Liver (tissue), 9 donors: ENCODE measurements around the gene PPP1R3G. TPM values are rescaled to one million over a fixed set of nuclear protein-coding genes. Genes with fewer than 3 reads are reported as not detected.

ENCODE experiments used
- DNase-seq: peaks from one replicate; pipeline ENCODE4 v3.0.0-alpha.2; 2017; ENCODE audit warnings: low spot score
- H3K27ac ChIP-seq, 2 donors: one replicate each; pipeline ENCODE4 v1.7.0; 2013; ENCODE audit warnings: inconsistent platforms in 2 of 2, low read length in 2 of 2, control low read depth in 1 of 2, low read depth in 1 of 2, mild to moderate bottlenecking in 1 of 2
- H3K27me3 ChIP-seq, 4 donors: one replicate each; pipeline versions ENCODE4 v1.6.1 to v1.7.0; 2013; ENCODE audit warnings: low read length in 3 of 4, inconsistent platforms in 1 of 4, mild to moderate bottlenecking in 1 of 4, moderate library complexity in 1 of 4; ENCODE audit not compliant: control insufficient read depth in 4 of 4, insufficient read depth in 4 of 4
- H3K36me3 ChIP-seq, 4 donors: one replicate each; pipeline versions ENCODE4 v1.6.1 to v1.7.0; 2013; ENCODE audit warnings: low read length in 3 of 4, mild to moderate bottlenecking in 3 of 4, low read depth in 1 of 4, moderate library complexity in 1 of 4; ENCODE audit not compliant: control insufficient read depth in 4 of 4, insufficient read depth in 3 of 4
- H3K4me1 ChIP-seq, 4 donors: one replicate each; pipeline versions ENCODE4 v1.6.1 to v1.7.0; 2013; ENCODE audit warnings: low read length in 3 of 4, mild to moderate bottlenecking in 3 of 4, moderate library complexity in 1 of 4; ENCODE audit not compliant: control insufficient read depth in 4 of 4, insufficient read depth in 4 of 4
- H3K4me3 ChIP-seq, 3 donors: one replicate each; pipeline versions ENCODE4 v1.6.1 to v1.7.0; 2013; ENCODE audit warnings: low read length in 3 of 3, control low read depth in 1 of 3, low read depth in 1 of 3, mild to moderate bottlenecking in 1 of 3
- H3K9ac ChIP-seq, 2 donors: one replicate each; pipeline ENCODE4 v1.7.0; 2013; ENCODE audit warnings: low read length in 2 of 2, mild to moderate bottlenecking in 2 of 2, moderate library complexity in 2 of 2, control low read depth in 1 of 2, low read depth in 1 of 2
- H3K9me3 ChIP-seq, 4 donors: one replicate each; pipeline versions ENCODE4 v1.6.1 to v1.7.0; 2013; ENCODE audit warnings: low read length in 3 of 4; ENCODE audit not compliant: control insufficient read depth in 4 of 4
- CTCF ChIP-seq: fragments of 150-350 bp; IDR thresholded peaks from 2 replicates; pipeline ENCODE4 v1.5.1; 2017; ENCODE audit warnings: improper control_type of control experiment, low read depth, low read length; ENCODE audit not compliant: missing input control
- EGR1 ChIP-seq, 2 donors: IDR thresholded peaks; 2 replicates each; pipeline ENCODE4 v1.6.1; 2016 to 2018; ENCODE audit warnings: antibody characterized with exemption in 2 of 2, low read depth in 2 of 2
- FOXA2 ChIP-seq: IDR thresholded peaks from 2 replicates; pipeline ENCODE4 v1.6.1; 2016; ENCODE audit warnings: antibody characterized with exemption
- GABPA ChIP-seq, 2 donors: IDR thresholded peaks in 1 of 2; conservative IDR thresholded peaks in 1 of 2; 2 replicates each; pipeline ENCODE4 v1.6.1; 2016; ENCODE audit warnings: antibody characterized with exemption in 2 of 2, mild to moderate bottlenecking in 1 of 2, moderate library complexity in 1 of 2
- HNF4A ChIP-seq, 2 donors: conservative IDR thresholded peaks; 2 replicates each; pipeline ENCODE4 v1.6.1; 2016; ENCODE audit warnings: antibody characterized with exemption in 2 of 2, mild to moderate bottlenecking in 2 of 2
- HNF4G ChIP-seq: IDR thresholded peaks from 2 replicates; pipeline ENCODE4 v1.6.1; 2016; ENCODE audit warnings: antibody characterized with exemption
- MAX ChIP-seq: IDR thresholded peaks from 2 replicates; pipeline ENCODE4 v1.6.1; 2016; ENCODE audit warnings: antibody characterized with exemption
- NR2F2 ChIP-seq: IDR thresholded peaks from 2 replicates; pipeline ENCODE4 v1.6.1; 2016; ENCODE audit warnings: antibody characterized with exemption
- RAD21 ChIP-seq, 2 donors: IDR thresholded peaks; 2 replicates each; pipeline ENCODE4 v1.6.1; 2016; ENCODE audit warnings: antibody characterized with exemption in 2 of 2, mild to moderate bottlenecking in 2 of 2
- REST ChIP-seq: IDR thresholded peaks from 2 replicates; pipeline ENCODE4 v1.6.1; 2016; ENCODE audit warnings: antibody characterized with exemption, mild to moderate bottlenecking
- SP1 ChIP-seq: IDR thresholded peaks from 2 replicates; pipeline ENCODE4 v1.6.1; 2018; ENCODE audit warnings: antibody characterized with exemption, mild to moderate bottlenecking
- WGBS: extraction: QIAGEN DNeasy Blood & Tissue Kit; methylation state at CpG from one replicate; pipeline ENCODE4 v1.1.7; 2013; 5-methylcytosine and 5-hydroxymethylcytosine counted together
- polyA plus RNA-seq, 2 donors: library from polyadenylated mRNA; stranded (reverse) in 1 of 2; unstranded in 1 of 2; fragments of 200-250 nt in 1 of 2; fragments of >200 nt in 1 of 2; fragmentation: Nextera tagmentation in 1 of 2; extraction: Ambion mirVana in 1 of 2; gene quantifications; one replicate each; pipeline versions ENCODE4 v1.2.1 to v1.2.3, GENCODE V29; 2013 to 2015
- total RNA-seq, 2 donors: library from RNA; depleted of rRNA; stranded (reverse); fragments of >200 nt; gene quantifications; one replicate each; pipeline ENCODE4 v1.2.3, GENCODE V29; 2014
- TF ChIP-seq, protein P1 (sequence below): IDR thresholded peaks from 2 replicates; pipeline ENCODE4 v1.6.1; 2016; ENCODE audit warnings: antibody characterized with exemption
- donor health status: healthy.
- donor health status: healthy.
- donor health status: healthy.
- donor health status: healthy.
- donor health status: healthy.

PPP1R3G gene
- total and polyA plus RNA-seq, 4 donors: 0.25 to 3.0 (median 0.47) TPM

- no peak for TF ChIP-seq CTCF
- TF ChIP-seq HNF4G: no peak
These were observed 43.2 kb downstream of the PPP1R3G start (continued) for GRCh38 chr6:5128351-5128750.

DNA sequence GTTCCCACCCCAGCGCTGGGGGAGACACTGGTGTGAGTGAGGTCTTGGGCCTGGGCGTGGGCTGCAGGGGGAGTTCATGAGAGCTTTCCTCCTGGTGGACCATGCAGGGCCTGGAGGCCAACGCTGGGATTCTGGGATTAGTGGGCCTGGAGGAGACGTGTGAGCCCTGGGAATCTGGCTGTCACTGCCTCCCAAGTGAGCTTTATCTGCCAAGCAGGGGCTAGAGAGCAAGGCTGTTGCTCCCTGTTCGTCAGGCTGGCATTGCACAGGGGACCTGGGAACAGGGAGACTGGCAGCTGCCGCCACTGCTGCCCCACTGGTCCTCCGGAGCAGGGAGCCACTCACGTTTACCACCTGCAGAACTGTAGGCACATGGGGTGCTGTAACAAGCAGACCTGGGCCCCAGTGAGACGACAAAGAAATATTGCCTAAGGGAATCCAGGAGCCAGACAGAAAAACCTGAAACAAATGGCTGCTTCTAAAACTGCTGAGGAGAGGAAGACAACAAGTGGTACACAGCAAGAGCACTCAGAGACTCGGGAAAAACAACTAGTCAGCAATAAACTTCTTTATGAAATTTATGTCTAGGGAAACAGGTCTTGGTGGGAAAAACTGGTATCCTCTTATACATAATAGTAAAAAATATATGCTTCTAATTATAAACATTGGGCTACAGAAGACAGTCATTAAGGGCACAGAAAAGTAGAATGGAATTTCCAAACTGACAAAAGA is 45.2 kb downstream of the PPP1R3G start:
- no peaks in the 10 kb centered on the region for H3K27me3 ChIP-seq
- WGBS: 83% methylated on average over 10 of the region's 10 CpGs
- H3K4me3 ChIP-seq: no peak overlapping the region
- TF ChIP-seq EGR1 (IDR thresholded peaks at IDR 0.05; ENCODE audit: low read depth in 2 of 2) (no peak), REST (no peak), CTCF (no peak), FOXA2 (no peak), RAD21 (IDR thresholded peaks at IDR 0.05) (no peak), MAX (no peak)
- TF ChIP-seq, protein P1, sequence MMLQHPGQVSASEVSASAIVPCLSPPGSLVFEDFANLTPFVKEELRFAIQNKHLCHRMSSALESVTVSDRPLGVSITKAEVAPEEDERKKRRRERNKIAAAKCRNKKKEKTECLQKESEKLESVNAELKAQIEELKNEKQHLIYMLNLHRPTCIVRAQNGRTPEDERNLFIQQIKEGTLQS: no peak
- no peaks in the 10 kb centered on the region for H3K36me3 ChIP-seq
- no peak overlapping the region for H3K9ac ChIP-seq
- no peaks in the 10 kb centered on the region for H3K9me3 ChIP-seq
- no peak overlapping the region for H3K27ac ChIP-seq
- H3K4me1 ChIP-seq: no peaks in the 10 kb centered on the region
- DNase-seq: no peak

- no peaks in the 10 kb centered on the region for H3K9me3 ChIP-seq
- no peak overlapping the region for H3K9ac ChIP-seq
- H3K4me1 ChIP-seq: no peaks in the 10 kb centered on the region
- no peak for DNase-seq
- H3K27ac ChIP-seq: peak overlapping the region in 1 of 2 donors; percentile 17
- H3K36me3 ChIP-seq: no peaks in the 10 kb centered on the region
- H3K27me3 ChIP-seq: no peaks in the 10 kb centered on the region
- no peak overlapping the region for H3K4me3 ChIP-seq
- peak; percentile 47 for TF ChIP-seq NR2F2
- peak in 1 of 2 donors; percentile 44 for TF ChIP-seq RAD21 (IDR thresholded peaks at IDR 0.05)
- peak; percentile 55 for TF ChIP-seq SP1
- no peak for TF ChIP-seq GABPA (IDR thresholded peaks at IDR 0.05 in 1 of 2, conservative IDR thresholded peaks at IDR 0.05 in 1 of 2)
- peak; percentile 24 for TF ChIP-seq REST
- TF ChIP-seq HNF4A (conservative IDR thresholded peaks at IDR 0.05): no peak
- 69% methylated on average over 7 of the region's 7 CpGs for WGBS
These were observed 47.6 kb downstream of the PPP1R3G start for GRCh38 chr6:5132731-5133130.
